H1 (cell line): ENCODE results near the gene TBX3. TPM values are rescaled to one million over a fixed set of nuclear protein-coding genes. Genes with fewer than 3 reads are reported as not detected.
A peak's percentile ranks its signal among the peaks of the same experiment; 100 is the strongest.

Source experiments
- CTCF ChIA-PET: fragments of 300-600 bp; sonication (Branson Sonifier 250); formaldehyde crosslinking; loops from one replicate; lab custom pipeline; 2021; ENCODE audit not compliant: partially characterized antibody; lab: Charles Lee
- POLR2A ChIA-PET: fragments of 300-600 bp; sonication (Branson Sonifier 250); formaldehyde crosslinking; loops from one replicate; lab custom pipeline; 2021; ENCODE audit warnings: inconsistent platforms; ENCODE audit not compliant: partially characterized antibody; lab: Charles Lee
- DNase-seq, 2 experiments: peaks; one replicate each; pipeline versions ENCODE4 v3.0.0 to v3.0.0-alpha.2; 2010 to 2022; ENCODE audit warnings: low spot score in 2 of 2, low read depth in 1 of 2, mixed read lengths in 1 of 2
- FAIRE-seq: peaks from 2 replicates; lab custom pipeline; 2011; peaks lifted over from hg19 to GRCh38; lab: Jason Lieb, UNC
- H2AFZ ChIP-seq: 2 replicates; pipeline ENCODE4 v1.8.1; 2012; ENCODE audit warnings: low read length, inconsistent platforms
- H2AK5ac ChIP-seq: 2 replicates; pipeline ENCODE4 v1.6.1; 2013; ENCODE audit warnings: low read depth, low read length
- H2BK120ac ChIP-seq: replicated peaks from 2 replicates; pipeline ENCODE3; 2013; ENCODE audit warnings: low read depth, low read length, inconsistent platforms
- H2BK12ac ChIP-seq: 2 replicates; pipeline ENCODE4 v1.6.1; 2013; ENCODE audit warnings: low read depth, low read length
- H2BK15ac ChIP-seq: 2 replicates; pipeline ENCODE4 v1.6.1; 2013; ENCODE audit warnings: low read length
- H2BK20ac ChIP-seq: 2 replicates; pipeline ENCODE4 v1.6.1; 2013; ENCODE audit warnings: low read length
- H2BK5ac ChIP-seq: 2 replicates; pipeline ENCODE4 v1.6.1; 2013; ENCODE audit warnings: low read depth, low read length
- H3K14ac ChIP-seq: 2 replicates; pipeline ENCODE4 v1.6.1; 2013; ENCODE audit warnings: inconsistent platforms; ENCODE audit not compliant: insufficient read length
- H3K18ac ChIP-seq: 2 replicates; pipeline ENCODE4 v1.6.1; 2013; ENCODE audit warnings: low read length; ENCODE audit errors: extremely low read depth
- H3K23ac ChIP-seq: 2 replicates; pipeline ENCODE4 v1.6.1; 2013; ENCODE audit warnings: inconsistent platforms; ENCODE audit not compliant: insufficient read length
- H3K23me2 ChIP-seq: 2 replicates; pipeline ENCODE4 v1.6.1; 2013; ENCODE audit warnings: low read depth, low read length
- H3K27ac ChIP-seq: 2 replicates; pipeline ENCODE4 v1.6.1; 2011; ENCODE audit warnings: low read depth, low read length, inconsistent platforms
- H3K27me3 ChIP-seq, 4 experiments: replicated peaks in 1 of 4; 1 replicate in 1 of 4; 2 replicates in 3 of 4; pipeline versions ENCODE4 v1.6.1 to v1.8.1; 2011 to 2013; ENCODE audit warnings: low read length in 3 of 4, mild to moderate bottlenecking in 3 of 4, inconsistent platforms in 2 of 4, mixed read lengths in 2 of 4, moderate library complexity in 1 of 4; ENCODE audit not compliant: control insufficient read depth in 3 of 4, insufficient read depth in 3 of 4; ENCODE audit errors: extremely low read depth in 1 of 4
- H3K36me3 ChIP-seq, 4 experiments: 2 replicates each; pipeline versions ENCODE4 v1.6.1 to v1.8.1; 2011 to 2013; ENCODE audit warnings: mild to moderate bottlenecking in 4 of 4, low read length in 3 of 4, moderate library complexity in 2 of 4, control low read depth in 1 of 4, inconsistent platforms in 1 of 4; ENCODE audit not compliant: insufficient read depth in 4 of 4, control insufficient read depth in 2 of 4
- H3K4ac ChIP-seq: replicated peaks from 2 replicates; pipeline ENCODE3; 2013; ENCODE audit warnings: low read length, low read depth, mixed read lengths, inconsistent platforms; ENCODE audit not compliant: insufficient read length
- H3K4me1 ChIP-seq, 4 experiments: replicated peaks in 1 of 4; 1 replicate in 1 of 4; 2 replicates in 3 of 4; pipeline versions ENCODE4 v1.6.1 to v1.8.1; 2011 to 2013; ENCODE audit warnings: low read length in 3 of 4, inconsistent platforms in 2 of 4, mixed read lengths in 1 of 4; ENCODE audit not compliant: insufficient read depth in 4 of 4, control insufficient read depth in 3 of 4
- H3K4me2 ChIP-seq, 2 experiments: 2 replicates each; pipeline versions ENCODE4 v1.6.1 to v1.8.1; 2011 to 2013; ENCODE audit warnings: low read depth in 2 of 2, low read length in 2 of 2, control low read depth in 1 of 2, inconsistent platforms in 1 of 2, mild to moderate bottlenecking in 1 of 2; ENCODE audit not compliant: insufficient read depth in 1 of 2
- H3K4me3 ChIP-seq, 4 experiments: fragments of 200-600, 300-600 bp in 1 of 4; sonication (generic), shearing (Covaris generic), sonication (Bioruptor Twin) in 1 of 4; 2 replicates each; pipeline versions ENCODE4 v1.5.1 to v1.8.1; 2011 to 2016; ENCODE audit warnings: low read length in 4 of 4, low read depth in 3 of 4, control low read depth in 2 of 4, inconsistent platforms in 2 of 4, mild to moderate bottlenecking in 2 of 4, mixed read lengths in 1 of 4, moderate library complexity in 1 of 4; ENCODE audit not compliant: insufficient read depth in 2 of 4; ENCODE audit errors: extremely low read depth in 1 of 4
- H3K56ac ChIP-seq: replicated peaks from 2 replicates; pipeline ENCODE3; 2013; ENCODE audit warnings: low read depth, mild to moderate bottlenecking, mixed read lengths, low read length, inconsistent platforms; ENCODE audit not compliant: insufficient read length
- H3K79me1 ChIP-seq: 2 replicates; pipeline ENCODE4 v1.6.1; 2013; ENCODE audit warnings: low read depth, low read length, control low read depth
- H3K79me2 ChIP-seq, 2 experiments: 2 replicates each; pipeline versions ENCODE4 v1.6.1 to v1.8.1; 2012 to 2013; ENCODE audit warnings: low read length in 2 of 2, mild to moderate bottlenecking in 2 of 2, inconsistent platforms in 1 of 2; ENCODE audit not compliant: insufficient read depth in 2 of 2, control insufficient read depth in 1 of 2
- H3K9ac ChIP-seq, 4 experiments: replicated peaks in 1 of 4; 1 replicate in 1 of 4; 2 replicates in 3 of 4; pipeline versions ENCODE4 v1.6.1 to v1.8.1; 2011 to 2013; ENCODE audit warnings: low read depth in 3 of 4, low read length in 3 of 4, control low read depth in 2 of 4, mild to moderate bottlenecking in 2 of 4, moderate library complexity in 2 of 4, inconsistent platforms in 1 of 4; ENCODE audit errors: extremely low read depth in 1 of 4
- H3K9me3 ChIP-seq, 2 experiments: 2 replicates each; pipeline versions ENCODE4 v1.6.1 to v1.8.1; 2012 to 2013; ENCODE audit warnings: mild to moderate bottlenecking in 2 of 2, moderate library complexity in 2 of 2, control low read depth in 1 of 2, inconsistent platforms in 1 of 2, low read depth in 1 of 2, low read length in 1 of 2, mixed read lengths in 1 of 2; ENCODE audit not compliant: insufficient read depth in 2 of 2
- H4K20me1 ChIP-seq, 2 experiments: replicated peaks in 1 of 2; 2 replicates each; pipeline versions ENCODE3 to v1.8.1; 2011 to 2013; ENCODE audit warnings: inconsistent platforms in 2 of 2, low read length in 2 of 2, mild to moderate bottlenecking in 1 of 2; ENCODE audit not compliant: insufficient read depth in 2 of 2, control insufficient read depth in 1 of 2
- H4K5ac ChIP-seq: 2 replicates; pipeline ENCODE4 v1.6.1; 2013; ENCODE audit warnings: low read length, low read depth, mixed read lengths, inconsistent platforms; ENCODE audit not compliant: insufficient read length
- H4K8ac ChIP-seq: 2 replicates; pipeline ENCODE4 v1.8.0; 2013; ENCODE audit warnings: mild to moderate bottlenecking, moderate library complexity, low read length, inconsistent platforms; ENCODE audit not compliant: insufficient read depth; ENCODE audit errors: extremely low read depth
- H4K91ac ChIP-seq: replicated peaks from 2 replicates; pipeline ENCODE3; 2013; ENCODE audit warnings: low read length, mixed read lengths, inconsistent platforms; ENCODE audit not compliant: insufficient read length
- BRCA1 ChIP-seq: IDR thresholded peaks from 2 replicates; pipeline ENCODE4 v1.6.1; 2012; ENCODE audit warnings: low read depth, low read length, improper control_type of control experiment
- WGBS, 2 experiments: shearing (Covaris generic) in 1 of 2; methylation state at CpG; one replicate each; pipeline versions ENCODE4 v1.1.6 to v1.1.7; 2013 to 2015; ENCODE audit warnings: low lambda C conversion rate in 2 of 2, mixed read lengths in 2 of 2, inconsistent platforms in 1 of 2, low coverage in 1 of 2, missing lambda C conversion rate in 1 of 2; ENCODE audit not compliant: insufficient replicate concordance in 2 of 2, insufficient coverage in 1 of 2, insufficient read length in 1 of 2; ENCODE audit errors: extremely low coverage in 1 of 2, missing lambda C conversion rate in 1 of 2; 5-methylcytosine and 5-hydroxymethylcytosine counted together
- polyA plus RNA-seq, 7 experiments: library from polyadenylated mRNA; depleted of rRNA in 3 of 7; stranded (reverse) in 5 of 7; unstranded in 2 of 7; fragments of >200 nt in 5 of 7; fragments of 200-250 nt in 2 of 7; gene quantifications; 1 replicate in 5 of 7; 2 replicates in 1 of 7; 4 replicates in 1 of 7; pipeline versions ENCODE4 v1.2.1 to v1.2.3, GENCODE V29; 2011 to 2013; ENCODE audit warnings: missing spikeins in 2 of 7, mixed read lengths in 2 of 7
- total RNA-seq: library from RNA; stranded (reverse); fragmentation: NEBNext Ultra II Directional; extraction: Animal tissue kit (Norgen Biotek cat#: 25700); gene quantifications from 2 replicates; pipeline ENCODE4 v1.2.1, GENCODE V29; 2021

TBX3 gene
- total and polyA plus RNA-seq, 2 of the 8 experiments (the other 6 are each of a cell fraction or from before 2014, with no cell fraction given): 0.09 to 1.0 TPM

DNA sequence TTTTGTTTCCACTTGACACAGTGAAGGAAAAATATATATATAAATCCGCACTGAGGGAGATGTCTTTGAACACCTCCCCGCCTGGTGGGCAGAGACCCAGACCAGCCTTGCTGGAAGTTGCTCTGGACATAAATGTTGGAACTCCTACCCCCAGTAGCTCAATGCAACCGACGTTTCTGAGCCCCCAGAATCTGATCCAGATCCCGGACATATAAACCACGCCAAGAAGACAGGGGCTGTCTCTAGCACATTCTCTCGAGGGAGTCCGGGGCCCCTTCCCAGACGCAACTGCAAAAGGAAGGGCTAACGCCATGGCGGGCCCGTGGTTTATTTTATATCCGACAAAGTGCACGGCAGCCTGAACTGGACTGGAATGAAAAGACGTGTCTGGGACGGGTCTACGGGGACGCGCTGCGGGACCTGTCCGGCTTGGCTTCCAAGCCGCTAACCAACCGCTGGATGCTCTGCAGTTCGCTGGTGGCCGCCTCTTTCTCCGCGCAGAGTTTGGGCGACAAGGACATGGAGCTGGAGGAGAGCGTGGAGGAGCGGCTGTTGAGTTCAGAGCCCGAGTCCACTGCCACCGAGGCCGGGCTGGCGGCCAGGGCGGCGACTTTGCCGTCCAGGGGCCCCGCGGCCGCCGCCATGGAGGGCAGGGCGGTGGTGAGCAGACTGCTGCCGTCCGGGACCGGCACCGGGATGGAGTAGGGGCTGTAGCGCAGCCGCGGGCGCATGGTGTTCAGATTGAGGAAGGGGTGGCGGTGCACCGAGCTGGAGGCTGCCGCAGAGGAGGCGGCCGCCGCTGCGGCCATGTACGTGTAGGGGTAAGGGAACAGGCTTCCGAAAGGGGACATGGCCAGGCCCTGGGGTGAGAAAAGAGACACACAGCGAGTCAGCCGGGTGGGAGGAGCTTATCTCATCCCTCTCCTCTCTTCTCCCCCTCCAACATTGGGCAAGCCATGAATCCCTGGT, 12.2 kb downstream of the TBX3 start:
- WGBS, 2 experiments: 3% methylated on average over 59 of the region's 61 CpGs; no CpG with 5 or more reads in 1 of the 2 experiments
- no peak for TF ChIP-seq BRCA1

More for the DNA sequence above, 12.2 kb downstream of the TBX3 start:
- Histone ChIP-seq H3K9ac (no peak overlapping the region), H2BK15ac (no peak overlapping the region), H2BK20ac (no peak overlapping the region; the same call in 1 of the 2 replicates), H3K36me3 (no peaks in the 10 kb centered on the region), H3K4ac (no peak overlapping the region), H4K20me1 (peaks cover 7 to 9% of the 10 kb centered on the region in 2 experiments), H3K9me3 (no peaks in the 10 kb centered on the region), H3K79me2 (no peaks in the 10 kb centered on the region), H3K4me1 (peaks cover 9 to 52% (median 27%) of the 10 kb centered on the region in 4 experiments), H2BK5ac (no peak overlapping the region; the same call in 1 of the 2 replicates), H3K14ac (no peak overlapping the region), H3K23ac (no peak overlapping the region), H4K8ac (no peak overlapping the region; the same call in 1 of the 2 replicates), H2AFZ (no peak overlapping the region), H4K91ac (no peak overlapping the region), H3K79me1 (no peaks in the 10 kb centered on the region), H3K27me3 (peaks cover 63 to 92% (median 87%) of the 10 kb centered on the region in 4 experiments), H2AK5ac (no peak overlapping the region), H3K4me2 (peak overlapping the region; percentile 38 to 62), H2BK12ac (no peak overlapping the region), H3K4me3 (peak overlapping the region in 3 of 4 experiments; percentile 18 to 49 (median 32); a peak in 5 of 8 replicates), H3K27ac (no peak overlapping the region), H3K23me2 (peaks cover 8% of the 10 kb centered on the region; the same call in 1 of the 2 replicates), H3K56ac (no peak overlapping the region), H2BK120ac (no peak overlapping the region), H3K18ac (no peak overlapping the region; the same call in 1 of the 2 replicates), H4K5ac (no peak overlapping the region)
- FAIRE-seq: no peak
- CTCF ChIA-PET: interaction anchor here (0.6 to 2.7 kb wide), 8 partner anchors 9 to 1201 kb away, joined by 3 to 15 read pairs (median 4); partner anchors contain the start of gene TBX3
- DNase-seq: peak in 1 of 2 experiments; percentile 78
- POLR2A ChIA-PET: interaction anchor here (0.6 to 5.9 kb wide), 3 partner anchors 11 to 967 kb away, joined by 4 to 45 read pairs (median 6); partner anchors contain the start of gene TBX3
